ENCODE measurements around the gene SLC23A2.

DNA sequence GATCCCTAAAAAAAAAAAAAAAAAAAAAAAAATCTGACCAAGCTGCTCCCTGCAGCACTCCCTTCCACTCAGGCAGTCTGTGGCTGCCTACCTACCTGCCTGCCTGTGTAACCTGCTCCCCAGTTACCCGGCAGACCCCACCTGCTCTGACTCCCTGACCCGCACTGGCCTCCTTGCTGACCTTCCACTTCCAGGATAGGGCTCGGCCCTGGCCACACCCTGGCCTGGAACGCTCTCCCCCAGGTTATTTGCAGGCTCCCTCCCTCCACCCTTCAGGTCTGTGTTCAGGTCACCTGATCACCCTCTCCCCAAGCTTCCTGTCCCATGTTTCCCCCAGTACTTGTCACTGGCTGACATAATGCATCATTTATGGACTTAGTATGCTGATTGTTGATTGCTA, 134.3 kb downstream of the SLC23A2 start:
- TF ChIP-seq TCF4 (CRISPR knock-in tag; IDR thresholded peaks at IDR 0.05; ENCODE audit: borderline replicate concordance): no peak
- TF ChIP-seq CSDC2 (CRISPR knock-in tag; IDR thresholded peaks at IDR 0.05): no peak

Measured in SK-N-SH treated with all-trans-retinoic acid at 6 μM for 48 hours (cell line).